GM12878 (cell line): ENCODE data around the gene TOX2. TPM values are rescaled to one million over a fixed set of nuclear protein-coding genes. Genes with fewer than 3 reads are reported as not detected.

Experiments
- ATAC-seq: fragments of 200-7000 bp; cut with Tn5 transposase; 3 replicates; pipeline ENCODE4 v1.9.1; 2020; ENCODE audit warnings: mild to moderate bottlenecking, moderate library complexity
- BruUV-seq: library from RNA; stranded (reverse); fragments of 400-500 nt; replicated peaks from 2 replicates; lab custom pipeline; 2021; lab: Mats Ljungman, UMichigan
- CTCF ChIA-PET: fragments of 300-600 bp; sonication (Branson Sonifier 250); formaldehyde crosslinking; extraction: SDS; loops from one replicate; lab custom pipeline; 2021; ENCODE audit warnings: inconsistent platforms; lab: Yijun Ruan, JAX
- POLR2A ChIA-PET: fragments of 350-600 bp; formaldehyde crosslinking; extraction: SDS; loops from one replicate; lab custom pipeline; 2021; ENCODE audit warnings: inconsistent platforms; lab: Charles Lee
- RAD21 ChIA-PET: fragments of 300-600 bp; sonication (Branson Sonifier 250); formaldehyde crosslinking; loops from one replicate; lab custom pipeline; 2023; ENCODE audit warnings: antibody characterized with exemption; ENCODE audit not compliant: unreplicated experiment; lab: Charles Lee
- SMC1A ChIA-PET: fragments of 300-600 bp; sonication (Branson Sonifier 250); formaldehyde crosslinking; loops from one replicate; lab custom pipeline; 2023; ENCODE audit not compliant: unreplicated experiment, uncharacterized antibody; lab: Charles Lee
- DNase-seq: peaks from one replicate; pipeline ENCODE4 v3.0.0-alpha.2; 2011; ENCODE audit warnings: low read depth, low spot score
- FAIRE-seq: peaks from 3 replicates; lab custom pipeline; 2011; peaks lifted over from hg19 to GRCh38; lab: Jason Lieb, UNC
- H2AFZ ChIP-seq: 2 replicates; pipeline ENCODE4 v1.6.0; 2011; ENCODE audit warnings: low read depth, low read length, control low read depth; ENCODE audit not compliant: control insufficient read depth
- H3K27ac ChIP-seq: 2 replicates; pipeline ENCODE4 v1.5.1; 2011; ENCODE audit warnings: control low read depth; ENCODE audit not compliant: control insufficient read depth, insufficient read depth
- H3K27me3 ChIP-seq, 2 experiments: replicated peaks in 1 of 2; 2 replicates each; pipeline versions ENCODE4 v1.6.0 to v1.6.1; 2011; ENCODE audit warnings: low read length in 1 of 2; ENCODE audit not compliant: control insufficient read depth in 2 of 2, insufficient read depth in 2 of 2
- H3K36me3 ChIP-seq, 2 experiments: 2 replicates each; pipeline ENCODE4 v1.5.1; 2011; ENCODE audit warnings: low read length in 1 of 2; ENCODE audit not compliant: control insufficient read depth in 2 of 2, insufficient read depth in 2 of 2
- H3K4me1 ChIP-seq: 2 replicates; pipeline ENCODE4 v1.6.1; 2011; ENCODE audit warnings: mild to moderate bottlenecking, low read length, moderate library complexity, mixed read lengths; ENCODE audit not compliant: control insufficient read depth, insufficient read depth
- H3K4me2 ChIP-seq: 2 replicates; pipeline ENCODE4 v1.6.0; 2011; ENCODE audit warnings: control low read depth; ENCODE audit not compliant: control insufficient read depth, insufficient read depth
- H3K4me3 ChIP-seq: fragments of 200-600 bp; sonication (generic); 2 replicates; pipeline ENCODE4 v1.5.1; 2016
- H3K79me2 ChIP-seq: 2 replicates; pipeline ENCODE4 v1.6.0; 2011; ENCODE audit warnings: low read length; ENCODE audit not compliant: control insufficient read depth, insufficient read depth
- H3K9ac ChIP-seq: 2 replicates; pipeline ENCODE4 v1.8.0; 2011; ENCODE audit warnings: low read length, control low read depth, mixed read lengths; ENCODE audit not compliant: control insufficient read depth, insufficient read depth
- H3K9me3 ChIP-seq: replicated peaks from 3 replicates; pipeline ENCODE4 v1.5.1; 2011; ENCODE audit warnings: mild to moderate bottlenecking, low read length; ENCODE audit not compliant: control insufficient read depth, insufficient read depth
- H4K20me1 ChIP-seq: 2 replicates; pipeline ENCODE4 v1.6.0; 2011; ENCODE audit not compliant: control insufficient read depth, insufficient read depth
- E2F8 ChIP-seq: fragments of 450-650 bp; IDR thresholded peaks from 2 replicates; pipeline ENCODE4 v1.6.1; 2018; ENCODE audit warnings: mild to moderate bottlenecking, low read depth, moderate library complexity; ENCODE audit not compliant: partially characterized antibody
- EGR1 ChIP-seq, 2 experiments: IDR thresholded peaks; 1 replicate in 1 of 2; 2 replicates in 1 of 2; pipeline ENCODE4 v1.6.1; 2011 to 2012; ENCODE audit warnings: low read depth in 2 of 2, low read length in 2 of 2, borderline replicate concordance in 1 of 2, mild to moderate bottlenecking in 1 of 2, moderate library complexity in 1 of 2
- ETV6 ChIP-seq, 2 experiments: fragments of 450-650 bp in 1 of 2; IDR thresholded peaks in 1 of 2; conservative IDR thresholded peaks in 1 of 2; 2 replicates each; pipeline ENCODE4 v1.6.1; 2014; ENCODE audit warnings: antibody characterized with exemption in 1 of 2, borderline replicate concordance in 1 of 2, low read depth in 1 of 2, mild to moderate bottlenecking in 1 of 2, moderate library complexity in 1 of 2
- JUNB ChIP-seq: IDR thresholded peaks from 2 replicates; pipeline ENCODE4 v1.6.1; 2016; ENCODE audit warnings: antibody characterized with exemption, mild to moderate bottlenecking
- SPI1 ChIP-seq: IDR thresholded peaks from 2 replicates; pipeline ENCODE4 v1.6.1; 2011; ENCODE audit warnings: low read depth, mild to moderate bottlenecking, low read length, moderate library complexity, borderline replicate concordance; ENCODE audit not compliant: insufficient read depth
- ZNF622 ChIP-seq: fragments of 450-650 bp; IDR thresholded peaks from 2 replicates; pipeline ENCODE4 v1.6.1; 2017; ENCODE audit warnings: mild to moderate bottlenecking, inconsistent platforms
- WGBS: methylation state at CpG from one replicate; pipeline ENCODE4 v1.1.6; 2016; ENCODE audit warnings: low lambda C conversion rate; ENCODE audit not compliant: insufficient replicate concordance, insufficient coverage; ENCODE audit errors: missing lambda C conversion rate; 5-methylcytosine and 5-hydroxymethylcytosine counted together
- in situ Hi-C: fragments of 300-500 bp; cut with MboI; formaldehyde crosslinking; loops from 9 replicates; pipeline ENCODE4 v1.14.3; 2018; ENCODE audit warnings: mixed read lengths
- intact Hi-C: fragments of 100-400 bp; cut with micrococcal nuclease; formaldehyde crosslinking; loops from one replicate; pipeline ENCODE4 v1.14.2; 2022; ENCODE audit not compliant: unreplicated experiment
- polyA plus RNA-seq, 11 experiments: library from polyadenylated mRNA; depleted of rRNA in 4 of 11; unstranded in 6 of 11; stranded (reverse) in 5 of 11; fragments of >200 nt; fragmentation: Nextera tagmentation in 4 of 11; fragmentation: Illumina TruSeq in 1 of 11; extraction: Ambion mirVana in 4 of 11; extraction: Trizol in 1 of 11; gene quantifications; 1 replicate in 1 of 11; 2 replicates in 10 of 11; pipeline versions ENCODE4 v1.2.1 to v1.2.3, GENCODE V29; 2011 to 2016; ENCODE audit warnings: inconsistent platforms in 2 of 11, missing spikeins in 2 of 11, low read depth in 1 of 11
- total RNA-seq, 4 experiments: library from RNA; depleted of rRNA in 3 of 4; stranded (reverse); fragments of >200 nt in 3 of 4; fragmentation: Illumina TruSeq in 1 of 4; extraction: Trizol in 1 of 4; gene quantifications; 2 replicates each; pipeline versions ENCODE4 v1.2.1 to v1.2.3, GENCODE V29; 2013 to 2021

The TOX2 gene
- total and polyA plus RNA-seq, 10 of the 15 experiments (the other 5 are each of a cell fraction or from before 2014, with no cell fraction given) = 2.6 to 40.5 (median 7.9) TPM

GRCh38 chr20:44011251-44011940 is 96.7 kb downstream of the TOX2 start:
- intact Hi-C loops = no loop called here
- Histone ChIP-seq H3K4me2 (no peak overlapping the region), H3K4me3 (no peak overlapping the region), H4K20me1 (no peaks in the 10 kb centered on the region), H3K27me3 (no peaks in the 10 kb centered on the region), H3K9ac (no peak overlapping the region), H3K36me3 (peaks cover 0 to 2% of the 10 kb centered on the region in 2 experiments; a peak in 1 of 4 replicates), H3K4me1 (peaks cover 5% of the 10 kb centered on the region; the same call in 1 of the 2 replicates), H2AFZ (no peak overlapping the region), H3K9me3 (no peaks in the 10 kb centered on the region), H3K27ac (no peak overlapping the region), H3K79me2 (no peaks in the 10 kb centered on the region)
- 72% methylated on average over 10 of the region's 10 CpGs for WGBS
- ChIA-PET RAD21 (interaction anchor here (1.0 kb wide), 1 partner anchor 69 kb away, joined by 3 read pairs; no protein-coding TSS in a partner anchor), SMC1A (interaction anchor here (0.8 to 1.7 kb wide), 5 partner anchors 8 to 69 kb away, joined by 3 to 6 read pairs (median 3); no protein-coding TSS in a partner anchor), CTCF (interaction anchor here (1.2 kb wide), 1 partner anchor 10 kb away, joined by 6 read pairs; no protein-coding TSS in a partner anchor), POLR2A (no interaction called here)
- FAIRE-seq (no peak), ATAC-seq (peak; percentile 54), DNase-seq (no peak)
- TF ChIP-seq EGR1 (IDR thresholded peaks at IDR 0.05; ENCODE audit: borderline replicate concordance in 1 of 2, low read depth in 2 of 2, low read length in 2 of 2) (0 out of 3 replicates have a peak, but pooled peaks of 1 of the 2 experiments have one; percentile 23), ZNF622 (no peak), SPI1 (0 out of 2 replicates have a peak, but pooled peaks have one; percentile 22), ETV6 (conservative IDR thresholded peaks at IDR 0.05 in 1 of 2, IDR thresholded peaks at IDR 0.05 in 1 of 2; ENCODE audit: borderline replicate concordance in 1 of 2, low read depth in 1 of 2) (peak in 1 of 2 experiments; percentile 90; a peak in 2 of 4 replicates), E2F8 (no peak), JUNB (no peak)
- in situ Hi-C loops = no loop called here
- BruUV-seq = no TSS peak
